ENCODE measurements around the gene PDE7B.
A peak's percentile ranks its signal among the peaks of the same experiment; 100 is the strongest.
"Not testable (repeated sequence)": the region's sequence is repeated elsewhere in the genome, so short reads cannot be mapped to it uniquely, and the experiment has no call there.

The PDE7B gene

GRCh38 chr6:135852746-135853145 lies 1.2 kb downstream of the PDE7B start:
- no peak for DNase-seq

GRCh38 chr6:135853227-135853626 lies 1.7 kb downstream of the PDE7B start:
- DNase-seq = no peak

- no peak for DNase-seq
Observed at GRCh38 chr6:135853986-135854385, 2.5 kb downstream of the PDE7B start.

GRCh38 chr6:135854799-135855198 lies 3.3 kb downstream of the PDE7B start:
- no peak for DNase-seq

- peak in 1 of 2 experiments; percentile 15 for DNase-seq
Observed at GRCh38 chr6:135858931-135859330, 7.4 kb downstream of the PDE7B start.

GRCh38 chr6:135860361-135860760 lies 8.9 kb downstream of the PDE7B start:
- DNase-seq = no peak

GRCh38 chr6:135861189-135861588 lies 9.7 kb downstream of the PDE7B start:
- DNase-seq = no peak

- DNase-seq = not testable (repeated sequence)
Observed at GRCh38 chr6:135864929-135865328, 13.4 kb downstream of the PDE7B start.

- no peak for DNase-seq
Observed at GRCh38 chr6:135866445-135867123, 15.1 kb downstream of the PDE7B start.

- DNase-seq = no peak
Observed at GRCh38 chr6:135867332-135867731, 15.8 kb downstream of the PDE7B start.

GRCh38 chr6:135869857-135870256 lies 18.4 kb downstream of the PDE7B start:
- DNase-seq = no peak

- DNase-seq = no peak
Observed at GRCh38 chr6:135870722-135871121, 19.2 kb downstream of the PDE7B start.

GRCh38 chr6:135871296-135871695 lies 19.8 kb downstream of the PDE7B start:
- no peak for DNase-seq

GRCh38 chr6:135871878-135872277 lies 20.4 kb downstream of the PDE7B start:
- DNase-seq = peak in 1 of 2 experiments; percentile 45

- DNase-seq = no peak
Observed at GRCh38 chr6:135875446-135875845, 23.9 kb downstream of the PDE7B start.

GRCh38 chr6:135876058-135876457 lies 24.6 kb downstream of the PDE7B start:
- no peak for DNase-seq

- DNase-seq = no peak
Observed at GRCh38 chr6:135877666-135878065, 26.2 kb downstream of the PDE7B start.

- DNase-seq = no peak
Observed at GRCh38 chr6:135880066-135880972, 28.8 kb downstream of the PDE7B start.

GRCh38 chr6:135883045-135883444 lies 31.5 kb downstream of the PDE7B start:
- DNase-seq = no peak

GRCh38 chr6:135883536-135883935 lies 32.0 kb downstream of the PDE7B start:
- no peak for DNase-seq

GRCh38 chr6:135884136-135884535 lies 32.6 kb downstream of the PDE7B start:
- DNase-seq = no peak

- no peak for DNase-seq
Observed at GRCh38 chr6:135887069-135887468, 35.6 kb downstream of the PDE7B start.

GRCh38 chr6:135888818-135889217 lies 37.3 kb downstream of the PDE7B start:
- DNase-seq = no peak

GRCh38 chr6:135890876-135891275 lies 39.4 kb downstream of the PDE7B start:
- DNase-seq = no peak

Measured in NCI-H446 (cell line).